Stimulated activated CD4-positive, alpha-beta T cell treated with anti-CD3 and anti-CD28 coated beads, Interleukin-12 subunit alpha, Interleukin-12 subunit beta, amount 100 ng/mL, for 24 hours (primary cell): ENCODE measurements around the gene CHCHD1.
A peak's percentile ranks its signal among the peaks of the same experiment; 100 is the strongest.
"Not testable (repeated sequence)": the region's sequence is repeated elsewhere in the genome, so short reads cannot be mapped to it uniquely, and the experiment has no call there.

Experiments
- DNase-seq, 2 experiments: peaks; one replicate each; pipeline ENCODE4 v3.0.0-alpha.2; 2020; ENCODE audit warnings: low read depth in 2 of 2

Gene CHCHD1

DNA sequence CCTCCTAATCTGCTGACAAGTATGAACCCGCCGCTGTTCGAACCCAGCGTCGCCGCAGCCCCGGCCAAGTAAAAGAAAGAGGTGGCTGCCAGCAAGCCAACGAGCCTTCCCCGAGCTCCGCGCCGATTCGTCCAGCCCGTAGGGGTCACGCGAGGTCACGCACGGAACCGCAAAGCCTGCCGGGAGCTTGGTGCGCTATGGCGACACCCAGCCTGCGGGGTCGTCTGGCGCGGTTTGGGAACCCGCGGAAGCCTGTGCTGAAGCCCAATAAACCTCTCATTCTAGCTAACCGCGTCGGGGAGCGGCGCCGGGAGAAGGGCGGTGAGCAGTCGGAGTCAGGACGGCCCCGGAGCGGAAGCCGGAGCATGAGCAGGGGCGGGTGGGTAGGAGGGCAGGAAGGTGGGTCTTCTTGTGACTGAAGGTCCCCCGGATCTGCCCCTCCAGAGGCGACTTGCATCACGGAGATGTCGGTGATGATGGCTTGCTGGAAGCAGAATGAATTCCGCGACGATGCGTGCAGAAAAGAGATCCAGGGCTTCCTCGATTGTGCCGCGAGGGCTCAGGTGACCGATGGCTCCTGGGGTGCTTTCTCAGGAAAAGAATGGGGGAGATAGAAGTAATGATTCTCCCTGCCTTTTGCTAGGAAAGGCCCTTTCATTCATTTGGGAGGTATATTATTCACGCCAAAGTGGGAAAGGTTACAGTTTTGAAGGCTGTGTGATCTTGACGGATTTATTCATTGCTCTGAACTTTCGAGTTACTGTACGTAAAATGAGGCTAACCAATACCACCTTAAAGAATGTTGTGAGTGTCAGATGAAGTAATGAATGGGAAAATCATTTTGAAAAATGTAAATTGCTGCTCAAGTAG is at the start of gene CHCHD1:
TSS of gene CHCHD1 (plus strand) at position 170 of the 870 bp plus-strand sequence. CDS start at position 198, 28 bp downstream.
- peak; percentile 82 to 92 for DNase-seq

DNA sequence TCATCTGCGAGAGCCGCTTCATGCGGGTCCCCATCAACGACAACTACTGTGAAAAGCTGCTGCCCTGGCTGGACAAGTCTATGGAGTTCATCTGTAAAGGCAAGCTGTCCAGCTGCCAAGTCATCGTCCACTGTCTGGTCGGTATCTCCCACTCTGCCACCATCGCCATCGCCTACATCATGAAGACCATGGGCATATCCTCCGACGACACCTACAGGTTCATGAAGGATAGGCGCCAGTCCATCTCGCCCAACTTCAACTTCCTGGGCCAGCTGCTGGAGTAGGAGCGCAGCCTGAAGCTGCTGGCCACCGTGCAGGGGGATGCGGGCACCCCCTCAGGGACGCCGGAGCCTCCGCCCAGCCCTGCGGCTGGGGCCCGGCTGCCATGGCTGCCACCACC is 49.4 kb upstream of the CHCHD1 start:
- no peak for DNase-seq

DNA sequence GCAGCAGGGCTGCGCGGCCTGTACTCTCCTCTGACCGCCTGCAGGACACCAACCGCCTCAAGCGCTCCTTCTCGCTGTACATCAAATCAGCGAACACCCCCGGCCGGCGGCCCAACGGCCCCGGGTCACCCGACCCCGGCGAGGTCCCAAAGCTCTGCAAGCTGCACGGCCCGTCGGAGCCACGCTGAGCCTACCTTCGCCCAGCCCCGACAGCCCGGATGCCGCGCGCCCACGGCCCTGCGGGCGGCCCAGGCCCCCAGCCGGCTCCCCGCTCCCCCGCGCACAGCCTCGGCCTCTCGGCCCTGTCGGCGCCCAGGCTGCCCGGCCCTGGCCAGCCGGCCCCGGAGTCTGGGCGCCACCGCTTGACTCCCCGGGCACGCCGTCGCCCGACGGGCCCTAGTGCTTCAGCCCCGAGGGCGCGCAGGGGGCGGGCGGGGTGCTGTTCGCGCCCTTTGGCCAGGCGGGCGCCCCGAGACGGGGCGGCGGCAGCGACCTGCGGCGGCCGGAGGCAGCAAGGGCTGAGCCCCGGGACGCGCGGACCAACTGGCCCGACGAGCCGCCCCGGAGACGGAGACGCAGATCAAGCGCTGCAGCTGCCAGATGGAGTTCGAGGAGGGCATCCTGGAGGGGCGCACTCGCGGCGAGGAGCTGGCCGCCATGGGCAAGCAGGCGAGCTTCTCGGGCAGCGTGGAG is 48.8 kb upstream of the CHCHD1 start:
- no peak for DNase-seq

DNA sequence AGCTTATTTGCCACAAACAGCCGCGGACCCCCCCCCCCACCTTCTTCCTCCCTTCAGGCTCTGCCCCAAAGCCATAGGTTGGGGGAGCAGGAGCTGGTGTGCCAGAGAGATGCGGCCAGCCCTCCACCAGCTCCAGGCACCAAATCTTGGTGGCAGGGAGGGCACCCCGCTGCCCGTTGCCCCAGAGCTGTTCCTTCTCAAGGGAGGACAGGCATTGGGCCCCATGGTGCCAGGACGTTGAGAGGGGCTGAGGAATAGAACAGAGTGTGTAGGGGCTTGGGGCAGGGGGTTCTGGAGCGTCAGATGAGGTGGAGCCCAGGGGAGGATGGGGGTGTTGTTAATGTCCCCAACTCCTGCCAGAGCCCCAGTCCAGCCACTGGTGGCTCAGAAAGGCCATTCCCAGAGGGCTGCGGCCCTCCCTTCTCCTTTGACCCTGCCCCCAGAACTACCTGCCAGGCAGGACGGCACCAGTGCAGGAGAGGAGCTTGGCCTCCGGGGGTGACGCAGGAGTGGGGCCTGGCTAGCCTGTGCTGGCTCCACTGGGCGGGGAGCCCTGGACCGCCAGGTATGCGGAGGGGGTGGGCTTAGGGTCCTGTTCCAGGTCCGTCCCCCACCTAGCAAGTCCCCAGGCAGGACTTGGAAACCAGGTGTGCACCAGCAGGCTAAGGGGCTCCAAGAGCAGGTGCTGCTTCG is 47.7 kb upstream of the CHCHD1 start:
- no peak for DNase-seq

DNA sequence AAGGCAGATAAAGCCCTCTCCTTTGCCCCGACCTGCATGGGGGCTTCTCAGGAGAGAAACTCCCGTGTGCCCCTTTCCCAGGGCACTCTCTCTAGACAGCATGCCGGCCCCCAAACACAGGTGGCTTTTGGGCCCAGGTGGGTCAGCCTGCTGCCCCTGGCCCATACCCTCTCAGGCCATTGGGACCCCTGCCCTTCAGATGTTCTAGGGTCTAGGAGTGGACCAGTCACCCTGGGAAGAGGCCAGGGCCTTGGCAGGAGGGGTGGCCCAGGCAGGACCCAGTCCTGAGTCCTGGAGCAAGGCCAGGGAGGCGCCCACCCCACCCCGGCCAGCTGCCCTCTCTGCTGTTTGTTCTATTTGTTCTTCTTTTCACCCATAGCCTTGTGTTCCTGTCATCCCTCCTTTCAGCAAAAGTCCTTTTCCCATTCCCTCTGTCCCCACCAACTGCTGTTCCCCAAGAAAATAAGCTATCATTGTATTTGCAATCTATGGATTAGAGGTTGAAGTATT is 47.0 kb upstream of the CHCHD1 start:
- DNase-seq = no peak

DNA sequence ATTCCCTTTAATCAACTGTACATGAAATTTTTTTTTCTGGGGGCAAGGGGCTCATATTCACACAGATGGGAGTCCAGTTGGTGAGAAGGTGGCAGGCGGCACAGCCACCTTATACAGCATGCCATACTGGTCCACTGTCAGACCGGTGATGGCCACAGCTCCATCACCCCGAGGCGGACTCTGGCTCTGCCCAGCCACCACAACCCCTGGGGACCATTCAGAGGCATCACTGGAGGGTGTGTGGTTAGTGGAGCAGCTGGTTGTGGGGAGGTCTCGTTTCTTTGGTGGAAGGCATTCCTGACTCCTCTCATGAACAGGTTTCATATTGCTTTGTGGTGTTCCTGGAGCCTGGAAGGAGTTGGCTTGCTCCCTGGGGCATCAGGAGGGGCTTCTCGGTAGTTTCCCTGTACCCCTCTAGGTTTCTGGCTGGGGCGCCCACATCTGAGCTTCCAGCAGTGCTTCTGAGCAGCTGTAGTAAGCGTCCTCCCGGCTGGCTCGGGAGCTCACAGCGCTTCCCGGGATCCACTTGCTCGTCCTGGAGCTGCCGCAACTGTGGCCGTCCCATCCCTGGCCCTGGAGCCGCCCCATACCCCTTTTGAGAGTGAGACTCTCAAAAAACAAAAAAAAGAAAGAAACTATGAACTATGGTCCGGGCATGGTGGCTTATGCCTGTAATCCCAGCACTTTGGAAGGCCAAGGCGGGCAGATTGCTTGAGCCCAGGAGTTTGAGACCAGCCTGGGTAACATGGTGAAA is 41.2 kb upstream of the CHCHD1 start:
- DNase-seq = not testable (repeated sequence)

DNA sequence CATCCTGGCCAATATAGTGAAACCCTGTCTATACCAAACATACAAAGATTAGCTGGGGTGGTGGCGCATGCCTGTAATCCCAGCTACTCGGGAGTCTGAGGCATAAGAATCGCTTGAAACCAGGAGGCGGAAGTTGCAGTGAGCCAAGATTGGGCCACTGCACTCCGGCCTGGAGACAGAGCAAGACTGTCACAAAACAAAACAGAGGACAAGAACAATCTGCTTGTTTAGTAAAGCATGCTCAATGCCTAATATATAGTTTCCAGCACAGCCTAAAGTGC is 39.5 kb upstream of the CHCHD1 start:
- no peak for DNase-seq

DNA sequence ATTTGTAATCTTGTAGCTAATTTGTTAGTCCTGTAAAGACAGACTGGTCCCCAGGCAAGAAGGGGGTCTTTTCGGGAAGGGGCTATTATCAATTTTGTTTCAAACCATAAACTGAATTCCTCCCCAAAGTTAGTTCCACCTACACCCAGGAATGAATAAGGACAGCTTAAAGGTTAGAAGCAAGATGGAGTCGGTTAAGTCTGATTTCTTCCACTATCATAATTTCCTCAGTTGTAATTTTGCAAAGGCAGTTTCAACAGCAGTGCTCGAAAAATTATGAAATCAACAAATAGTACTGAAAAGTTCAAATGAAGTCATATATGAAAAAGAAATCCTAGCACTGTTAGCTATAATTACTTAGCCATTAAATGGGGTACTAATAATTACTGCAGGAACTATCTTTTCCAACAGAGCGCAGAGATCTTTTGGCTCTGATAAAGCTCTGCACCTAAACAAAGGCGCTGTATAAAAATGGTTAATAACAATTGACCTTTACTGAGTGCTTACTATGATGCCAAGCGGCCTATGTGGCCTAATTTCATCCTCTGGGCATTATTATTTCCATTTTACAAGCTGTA is 38.4 kb upstream of the CHCHD1 start:
- DNase-seq = no peak

DNA sequence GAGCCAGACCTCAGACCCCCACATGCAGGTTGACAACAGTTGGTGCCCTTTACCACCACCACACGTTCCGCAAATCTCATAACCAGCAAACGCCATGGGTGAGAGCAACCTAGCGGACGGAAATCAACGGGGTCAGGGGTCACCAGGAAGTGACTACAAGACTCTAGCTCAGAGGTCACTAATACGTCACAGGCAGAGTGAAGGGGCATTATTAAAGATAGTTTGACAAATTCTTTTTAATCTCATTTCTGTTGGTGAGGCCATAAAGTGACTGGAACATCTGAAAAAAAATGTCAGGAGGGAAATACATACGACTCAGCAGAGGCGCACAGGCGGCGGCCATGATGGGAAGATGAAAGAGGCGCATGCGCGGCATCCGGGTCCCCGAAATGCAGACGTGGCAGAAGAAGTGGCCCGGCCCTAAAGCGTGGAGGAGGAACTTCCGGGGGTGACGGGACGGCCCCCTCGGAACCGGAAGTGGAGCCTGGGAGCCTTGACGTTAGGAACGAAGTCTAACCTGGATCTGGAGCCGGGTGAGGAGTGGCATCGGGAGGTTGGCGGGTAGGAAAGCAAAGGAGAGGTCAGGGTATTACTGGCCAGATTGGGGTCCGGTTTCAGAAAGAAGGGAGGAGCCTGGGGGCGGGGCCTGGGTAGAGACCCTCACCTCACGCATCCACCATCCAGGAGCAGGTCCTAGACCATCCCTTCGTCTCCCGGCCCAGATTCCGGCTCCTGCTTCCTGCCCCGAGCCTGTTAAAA is 37.8 kb upstream of the CHCHD1 start, which contains the start of gene SEC24C:
TSS of gene SEC24C (plus strand) at position 468 of the 759 bp plus-strand sequence. CDS start 2,461 bp downstream, outside the sequence.
- peak; percentile 91 to 94 for DNase-seq

DNA sequence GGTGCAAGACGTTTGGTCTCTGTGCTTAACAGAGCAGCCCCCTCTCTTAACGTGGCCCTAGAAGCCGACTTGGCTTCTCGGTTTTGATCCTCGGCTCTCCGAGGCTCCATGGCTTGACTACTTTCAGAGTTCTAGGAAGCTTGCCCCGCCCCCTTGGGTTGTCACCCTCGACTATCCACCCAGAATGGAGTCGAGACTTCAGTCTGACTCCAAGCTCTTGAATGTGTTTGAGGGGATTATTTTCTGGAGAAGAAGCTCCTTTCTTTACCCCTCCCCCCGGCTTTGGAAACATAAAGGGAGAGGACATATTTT is 37.2 kb upstream of the CHCHD1 start:
- DNase-seq = peak in 1 of 2 experiments; percentile 67

DNA sequence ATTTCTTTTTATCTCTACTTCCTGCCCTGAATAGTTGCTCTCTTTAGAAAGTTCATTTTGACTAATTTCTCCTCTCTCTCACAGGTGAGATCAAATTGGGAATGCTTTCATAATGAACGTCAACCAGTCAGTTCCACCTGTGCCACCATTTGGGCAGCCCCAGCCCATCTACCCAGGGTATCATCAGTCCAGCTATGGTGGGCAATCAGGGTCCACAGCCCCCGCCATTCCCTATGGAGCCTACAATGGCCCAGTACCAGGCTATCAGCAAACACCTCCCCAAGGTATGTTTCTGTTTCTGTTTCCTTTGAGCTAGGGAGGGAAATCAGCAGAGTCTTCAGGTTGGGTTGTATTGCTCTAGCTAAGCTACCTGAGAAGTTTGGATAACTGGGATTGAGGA is 35.1 kb upstream of the CHCHD1 start:
- no peak for DNase-seq

DNA sequence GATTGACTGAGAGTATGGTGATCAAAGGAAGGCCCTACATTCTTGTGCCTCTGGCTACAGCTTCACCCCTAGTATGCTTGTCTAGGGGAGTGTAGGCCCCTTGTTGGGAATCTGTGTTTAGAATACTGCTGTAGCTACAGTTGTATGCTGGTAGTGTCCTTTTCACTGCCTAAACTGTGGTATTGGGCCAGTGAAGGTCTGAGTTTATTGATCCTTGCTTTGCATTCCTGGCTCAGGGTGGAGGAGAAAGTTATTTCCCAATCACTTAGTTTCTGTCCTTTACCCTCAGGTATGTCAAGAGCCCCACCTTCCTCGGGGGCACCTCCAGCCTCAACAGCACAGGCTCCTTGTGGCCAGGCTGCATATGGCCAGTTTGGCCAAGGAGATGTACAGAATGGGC is 31.0 kb upstream of the CHCHD1 start:
- no peak for DNase-seq

DNA sequence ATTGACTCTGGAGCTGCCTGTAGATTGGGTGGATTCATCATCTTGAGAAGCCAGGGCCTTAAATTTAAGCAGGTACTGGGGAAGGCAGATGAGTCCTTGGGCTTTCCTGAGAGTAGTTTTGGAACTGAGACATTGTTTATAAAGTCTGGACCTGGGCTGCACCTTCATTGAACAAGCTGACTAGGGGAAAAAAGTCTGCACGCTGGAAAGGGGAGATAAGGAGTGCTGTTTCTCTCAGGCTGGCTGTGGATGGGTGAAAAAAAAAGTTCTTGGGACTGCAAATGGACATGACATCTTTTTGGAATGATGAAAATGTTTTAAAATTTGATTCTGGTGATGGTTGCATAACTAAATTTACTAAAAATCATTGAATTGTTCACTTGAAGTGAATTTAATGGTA is 25.7 kb upstream of the CHCHD1 start:
- DNase-seq = no peak

DNA sequence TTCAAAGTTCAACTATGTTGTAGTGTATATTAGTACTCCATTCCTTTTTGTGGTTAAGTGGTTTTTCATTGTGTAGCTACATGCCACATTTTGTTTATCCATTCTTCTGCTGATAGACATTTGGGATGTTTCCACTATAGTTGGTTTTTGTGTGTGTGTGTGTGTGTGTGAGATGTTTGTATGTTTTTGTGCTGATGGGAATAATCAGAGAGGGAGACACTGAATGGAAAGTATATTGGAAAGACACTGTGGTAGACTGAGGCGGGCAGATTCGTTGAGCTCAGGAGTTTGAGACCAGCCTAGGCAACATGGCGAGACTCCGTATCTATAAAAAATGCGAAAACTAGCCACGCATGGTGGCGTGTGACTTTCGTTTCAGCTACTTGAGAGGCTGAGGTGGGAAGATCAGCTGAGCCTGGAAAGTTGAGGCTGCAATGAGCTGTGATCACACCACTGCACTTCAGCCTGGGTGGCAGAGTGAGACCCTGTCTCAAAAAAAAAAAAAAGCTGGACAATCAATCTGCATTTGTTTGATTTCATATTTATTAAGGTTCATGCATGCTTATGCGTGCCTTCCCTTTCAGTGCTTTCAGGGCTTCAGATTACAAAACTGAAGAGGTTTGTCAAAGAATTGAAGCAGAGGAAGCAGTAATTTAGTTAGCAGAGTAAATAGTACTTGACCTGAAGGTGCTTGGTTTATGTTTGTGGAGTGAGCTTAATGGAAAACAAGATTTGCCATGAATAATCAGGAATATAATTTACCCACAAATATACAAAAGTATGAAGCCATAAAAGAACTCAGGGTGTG is 22.9 kb upstream of the CHCHD1 start:
- no peak for DNase-seq

DNA sequence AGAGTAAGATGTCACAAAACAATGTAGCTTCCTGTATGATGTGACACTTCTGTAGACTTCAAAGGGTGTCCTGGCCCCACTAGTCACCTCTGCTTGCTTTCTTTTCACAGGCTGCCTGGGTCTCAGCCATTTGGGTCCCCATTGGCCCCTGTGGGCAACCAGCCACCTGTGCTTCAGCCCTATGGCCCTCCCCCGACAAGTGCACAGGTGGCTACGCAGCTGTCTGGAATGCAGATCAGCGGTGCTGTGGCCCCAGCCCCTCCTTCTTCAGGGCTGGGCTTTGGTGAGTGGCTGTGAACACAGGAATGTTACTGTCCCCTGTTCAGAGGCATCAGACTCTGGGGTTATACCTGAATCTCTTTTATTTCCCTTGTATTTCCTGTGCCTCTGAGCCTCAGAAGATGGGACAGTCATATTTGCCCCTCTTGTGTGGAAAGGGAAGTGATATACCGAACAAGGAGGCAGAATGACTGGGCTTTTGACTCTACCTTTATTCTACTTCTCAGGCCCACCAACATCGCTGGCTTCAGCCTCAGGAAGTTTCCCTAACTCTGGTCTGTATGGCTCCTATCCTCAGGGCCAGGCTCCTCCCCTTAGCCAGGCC is 22.2 kb upstream of the CHCHD1 start:
- no peak for DNase-seq

DNA sequence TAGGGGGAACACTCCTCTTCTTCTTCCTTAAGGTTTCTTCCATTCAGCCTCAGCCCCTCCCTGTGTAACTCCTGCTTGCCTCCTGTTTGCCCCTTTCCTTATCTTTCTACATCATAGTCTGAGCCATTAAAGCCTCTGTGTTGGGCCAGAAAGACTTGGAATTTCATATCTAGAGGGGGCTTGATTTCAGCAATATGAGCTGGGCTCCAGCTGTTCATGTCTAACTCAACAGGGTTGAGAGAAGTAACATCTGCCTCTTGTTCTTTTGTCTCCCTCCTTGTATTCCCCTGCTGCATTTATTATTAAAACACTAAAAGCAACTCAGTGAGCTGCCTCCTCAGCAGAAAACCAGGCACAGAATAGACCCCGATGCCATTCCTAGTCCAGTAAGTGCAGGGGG is 20.1 kb upstream of the CHCHD1 start:
- DNase-seq = no peak

DNA sequence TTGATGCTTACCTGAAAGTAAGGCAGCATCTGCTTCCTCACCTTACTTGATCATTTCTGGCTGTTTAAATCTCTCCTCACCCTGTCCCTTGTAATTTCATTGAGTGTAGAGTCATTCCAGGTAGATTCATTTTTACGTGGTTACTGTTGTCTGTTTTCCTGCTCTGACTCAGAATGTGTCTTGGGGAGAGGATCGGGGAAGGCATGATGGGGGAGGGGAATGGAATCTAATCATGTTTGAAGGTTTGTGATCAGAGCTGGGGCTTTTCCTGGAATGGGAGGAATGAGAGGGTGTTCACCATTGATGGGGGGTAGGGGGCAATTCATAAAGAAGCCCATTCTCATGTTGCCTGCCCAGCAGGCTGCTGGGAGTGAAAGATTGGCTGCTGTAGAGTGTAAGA is 18.9 kb upstream of the CHCHD1 start:
- DNase-seq = no peak

DNA sequence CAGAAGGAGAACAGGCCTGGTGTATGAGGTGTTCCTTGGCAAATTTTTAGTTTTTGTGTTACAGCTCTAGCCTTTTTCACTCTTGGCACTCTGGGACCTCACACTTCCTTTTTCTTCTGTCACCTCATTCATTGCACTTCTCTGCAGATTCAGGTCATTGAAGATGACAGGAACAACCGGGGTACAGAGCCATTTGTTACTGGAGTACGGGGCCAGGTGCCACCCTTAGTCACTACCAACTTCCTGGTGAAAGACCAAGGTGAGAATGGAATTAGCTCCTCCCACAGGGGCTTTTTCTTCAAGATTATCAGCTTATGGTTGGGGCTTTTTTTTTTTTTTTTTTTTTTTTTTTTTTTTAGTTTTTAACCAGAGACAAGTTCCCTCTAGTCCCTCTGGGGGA is 18.5 kb upstream of the CHCHD1 start:
- DNase-seq = no peak

DNA sequence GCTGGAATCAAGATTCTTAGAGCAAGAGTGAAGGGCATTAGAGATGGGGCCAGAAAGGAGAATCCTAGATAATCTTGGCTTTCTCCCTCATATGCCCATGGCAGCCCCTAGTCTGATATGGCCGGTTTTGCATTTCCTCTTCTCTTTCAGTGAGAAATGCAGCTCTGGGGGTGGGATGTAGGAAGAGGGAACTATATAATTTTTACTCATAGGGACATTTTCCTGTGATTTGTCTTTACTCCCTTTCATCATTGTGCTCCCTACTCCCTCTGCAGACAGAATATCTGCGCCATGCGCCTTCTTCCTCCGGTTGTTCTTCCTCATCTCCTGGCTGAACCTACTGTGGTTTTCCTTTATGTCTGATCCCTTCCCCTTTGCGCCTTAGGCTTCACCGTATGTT is 16.8 kb upstream of the CHCHD1 start:
- DNase-seq = no peak
